ENCODE results near the gene SPATA1. TPM values are rescaled to one million over a fixed set of nuclear protein-coding genes. Genes with fewer than 3 reads are reported as not detected.
"Not testable (repeated sequence)": the region's sequence is repeated elsewhere in the genome, so short reads cannot be mapped to it uniquely, and the experiment has no call there.

The SPATA1 gene
- polyA plus RNA-seq, 1 donor, result 1.8 TPM

- no peak for DNase-seq
Measured at GRCh38 chr1:84509029-84509428, 2.8 kb downstream of the SPATA1 start.

DNA sequence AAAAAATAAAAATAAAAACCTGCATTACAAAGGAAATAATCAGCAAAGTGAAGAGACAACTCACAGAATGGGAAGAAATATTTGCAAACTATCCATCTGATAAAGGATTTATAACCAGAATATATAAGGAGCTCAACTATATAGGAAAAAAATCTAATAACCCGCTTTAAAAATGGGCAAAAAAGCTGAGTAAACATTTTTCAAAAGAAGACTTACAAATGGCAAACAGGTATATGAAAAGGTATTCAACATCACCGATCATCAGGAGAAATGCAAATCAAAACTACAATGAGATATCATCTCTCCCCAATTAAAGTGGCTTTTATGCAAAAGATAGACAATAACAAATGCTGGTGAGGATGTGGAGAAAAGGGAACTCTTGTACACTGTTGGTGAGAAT is 4.0 kb downstream of the SPATA1 start:
- DNase-seq, result no peak

DNA sequence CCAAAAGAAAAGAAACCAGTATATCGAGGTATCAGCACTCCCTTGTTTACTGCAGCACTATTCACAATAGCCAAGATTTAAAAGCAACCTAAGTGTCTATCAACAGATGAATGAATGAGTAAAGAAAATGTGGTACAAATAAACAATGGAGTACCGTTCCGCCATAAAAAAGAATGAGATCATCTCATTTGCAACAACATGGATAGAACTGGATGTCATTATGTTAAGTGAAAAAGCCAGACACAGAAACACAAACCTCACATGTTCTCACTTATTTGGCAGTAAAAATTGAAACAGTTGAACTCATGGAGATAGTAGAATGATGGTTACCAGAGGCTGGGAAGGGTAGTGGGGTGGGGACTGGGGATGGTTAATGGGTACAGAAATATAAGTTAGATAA is 4.5 kb downstream of the SPATA1 start:
- no peak for DNase-seq

GRCh38 chr1:84524590-84524989 is 18.4 kb downstream of the SPATA1 start:
- no peak for DNase-seq

DNA sequence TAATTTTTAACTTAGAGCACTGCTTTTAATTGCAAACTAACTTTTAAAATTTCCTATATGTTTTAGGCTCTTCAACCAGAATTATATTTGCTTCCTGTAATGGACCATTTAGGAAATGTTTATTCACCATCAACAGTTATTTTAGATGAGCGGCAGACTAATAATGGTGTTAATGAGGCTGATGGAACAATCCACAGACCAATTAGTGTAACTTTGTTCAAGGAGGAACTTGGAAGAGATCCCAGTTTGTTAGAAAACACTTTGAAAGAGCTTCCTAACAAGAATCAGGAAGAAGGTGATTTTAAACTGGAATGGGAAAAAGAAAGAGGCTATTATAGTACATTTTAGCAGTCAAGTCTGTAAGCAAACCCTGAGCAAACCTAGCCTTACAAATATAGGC is 19.6 kb downstream of the SPATA1 start:
- no peak for DNase-seq

- no peak for DNase-seq
Measured at GRCh38 chr1:84538599-84538998, 32.4 kb downstream of the SPATA1 start.

DNA sequence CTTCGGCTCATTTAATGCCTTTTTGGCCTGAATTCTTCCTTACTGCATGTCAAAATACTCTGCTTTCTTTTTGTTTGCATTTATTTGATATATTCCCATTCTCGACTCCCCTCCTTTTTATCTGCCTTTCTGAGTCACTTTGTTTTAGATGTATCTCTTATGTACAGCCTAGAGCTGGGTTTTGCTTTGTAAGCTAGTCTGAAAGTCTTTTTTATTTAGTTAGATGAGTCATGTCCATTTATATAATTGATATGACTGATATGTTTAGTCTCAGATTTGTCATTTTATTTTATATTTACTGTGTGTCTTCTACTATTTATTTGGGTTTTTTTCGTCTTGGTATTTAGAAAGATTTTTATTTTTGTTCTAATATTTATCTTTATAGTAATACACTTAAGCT is 33.8 kb downstream of the SPATA1 start:
- no peak for DNase-seq

- no peak for DNase-seq
Measured at GRCh38 chr1:84540759-84541158, 34.6 kb downstream of the SPATA1 start.

- DNase-seq, result no peak
Measured at GRCh38 chr1:84541679-84542078, 35.5 kb downstream of the SPATA1 start.

GRCh38 chr1:84550826-84551225 is 44.6 kb downstream of the SPATA1 start:
- DNase-seq, result no peak

DNA sequence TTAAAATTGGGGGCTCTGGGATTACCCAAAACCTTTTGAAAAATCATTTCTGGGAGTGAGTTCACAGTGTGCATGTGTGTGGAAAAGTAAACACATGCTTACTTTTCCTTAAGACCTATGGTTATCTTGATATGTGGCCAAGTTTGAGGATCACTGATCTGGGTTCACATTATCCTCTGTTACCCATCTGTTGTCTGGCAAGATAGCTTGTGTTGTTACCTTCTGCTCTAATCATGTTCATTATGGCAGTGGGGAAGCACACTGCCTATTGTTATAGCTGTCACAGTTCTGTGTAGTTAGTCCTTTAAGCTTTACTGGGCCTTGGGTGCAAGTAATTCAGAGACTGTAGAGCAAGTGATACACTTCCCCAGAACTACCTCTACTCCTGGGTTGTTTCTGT is 63.0 kb downstream of the SPATA1 start:
- DNase-seq, result no peak

DNA sequence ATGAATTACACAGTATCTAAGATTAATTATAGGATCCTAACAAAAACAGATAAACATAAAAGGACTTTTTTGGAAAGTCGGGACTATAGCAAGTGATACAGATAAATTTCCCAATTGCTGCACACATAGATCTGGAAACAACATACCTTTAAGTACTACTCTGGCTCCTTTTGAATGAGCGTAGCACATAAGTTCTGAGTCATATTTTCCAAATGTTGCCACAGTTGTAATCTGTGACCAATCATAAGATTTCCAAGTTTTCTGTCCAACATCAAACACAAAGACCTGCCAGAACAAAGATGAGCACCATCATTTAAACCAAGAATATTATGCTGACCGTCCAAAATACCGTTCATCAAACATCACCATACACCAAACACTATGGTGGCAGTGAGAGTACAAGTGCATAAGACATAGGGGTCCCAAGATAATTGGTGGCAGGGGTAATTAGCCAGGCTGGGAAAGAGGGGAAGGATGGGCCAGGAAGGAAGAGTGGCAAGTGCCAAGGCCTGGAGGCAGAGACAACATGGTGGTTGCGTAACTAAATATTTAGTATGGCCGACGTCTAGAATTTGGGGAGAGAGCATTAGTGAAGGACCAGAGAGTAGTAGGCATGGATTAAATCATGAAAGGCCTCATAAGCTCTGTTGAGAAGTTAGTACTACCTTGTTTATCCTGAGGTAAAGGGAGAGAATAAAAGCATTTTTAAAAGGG is 64.4 kb downstream of the SPATA1 start:
- no peak for DNase-seq

- no peak for DNase-seq
Measured at GRCh38 chr1:84571150-84571535, 65.0 kb downstream of the SPATA1 start.

DNA sequence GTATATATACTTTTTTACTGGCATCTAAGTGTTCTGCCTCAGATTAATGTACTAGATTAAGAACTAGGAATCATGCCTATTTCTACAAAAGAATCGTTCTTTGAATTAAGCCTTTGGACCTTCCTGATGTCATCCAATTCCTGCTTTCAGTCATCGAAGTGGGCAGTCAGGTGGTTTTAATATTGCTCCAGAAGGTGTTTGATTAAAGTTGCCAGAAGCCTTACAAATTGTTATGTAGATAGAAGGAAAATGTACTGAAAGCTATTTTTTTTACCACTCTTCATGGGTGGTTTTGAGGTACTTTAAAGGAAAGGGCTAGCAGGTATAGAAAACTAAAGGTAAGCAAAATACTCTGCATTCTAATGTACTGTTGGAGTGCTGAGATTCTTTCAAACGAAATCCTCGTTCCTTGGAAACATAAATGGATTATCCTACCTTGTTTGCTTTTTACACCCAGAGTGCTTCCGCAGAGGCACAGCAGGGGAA is 67.3 kb downstream of the SPATA1 start:
- DNase-seq, result peak; percentile 6

DNA sequence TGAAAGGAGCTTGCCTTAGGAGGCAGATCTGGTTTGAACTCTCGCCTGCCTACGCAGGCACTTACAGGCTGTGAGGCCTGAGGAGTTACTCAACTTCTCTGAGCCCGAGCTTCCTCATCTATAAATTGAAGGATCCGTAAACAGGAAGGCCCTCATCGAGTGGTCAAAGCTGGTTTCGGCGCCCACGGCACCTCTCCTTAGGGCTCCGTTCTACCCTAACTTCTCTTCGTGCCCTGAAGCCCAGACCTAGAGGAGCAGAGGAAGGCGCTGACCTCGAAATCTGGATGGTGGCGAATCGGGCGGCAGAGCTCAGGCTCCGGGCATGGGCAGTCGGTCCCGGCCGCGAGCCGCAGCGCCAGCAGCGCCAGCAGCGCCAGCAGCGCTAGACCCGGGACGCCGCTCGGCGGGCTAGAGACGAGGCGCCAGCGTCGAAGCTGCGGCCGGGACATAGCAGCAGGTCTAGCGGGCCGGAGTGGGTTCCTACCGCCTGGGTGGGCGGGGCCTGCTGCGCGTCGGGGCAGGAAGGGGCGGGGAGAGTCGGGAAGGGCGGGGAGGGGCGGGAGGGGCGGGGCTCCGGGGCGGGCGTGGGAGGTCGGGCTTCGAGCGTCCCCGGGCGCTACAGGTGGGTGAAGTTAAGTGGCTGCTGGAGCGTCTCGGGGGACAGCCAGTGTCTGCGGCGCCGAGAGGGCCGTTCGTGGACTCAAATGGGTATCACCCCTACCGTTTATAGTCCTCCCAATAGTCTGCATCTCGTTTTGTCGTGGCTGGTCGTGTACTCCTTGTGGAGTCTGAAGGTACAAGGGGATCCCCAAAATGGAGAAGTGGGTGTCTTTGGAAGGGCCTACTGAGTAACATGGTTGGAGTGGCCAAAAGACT is 68.0 kb downstream of the SPATA1 start, which contains the start of gene CTBS:
Gene CTBS, minus strand, starts transcription at position 474 of the 876 bp plus-strand sequence. Its CDS starts 25 bp downstream, at position 449.
- peak; percentile 88 for DNase-seq

- no peak for DNase-seq
Measured at GRCh38 chr1:84574936-84575335, 68.8 kb downstream of the SPATA1 start.

- no peak for DNase-seq
Measured at GRCh38 chr1:84581648-84582047, 75.5 kb downstream of the SPATA1 start.

DNA sequence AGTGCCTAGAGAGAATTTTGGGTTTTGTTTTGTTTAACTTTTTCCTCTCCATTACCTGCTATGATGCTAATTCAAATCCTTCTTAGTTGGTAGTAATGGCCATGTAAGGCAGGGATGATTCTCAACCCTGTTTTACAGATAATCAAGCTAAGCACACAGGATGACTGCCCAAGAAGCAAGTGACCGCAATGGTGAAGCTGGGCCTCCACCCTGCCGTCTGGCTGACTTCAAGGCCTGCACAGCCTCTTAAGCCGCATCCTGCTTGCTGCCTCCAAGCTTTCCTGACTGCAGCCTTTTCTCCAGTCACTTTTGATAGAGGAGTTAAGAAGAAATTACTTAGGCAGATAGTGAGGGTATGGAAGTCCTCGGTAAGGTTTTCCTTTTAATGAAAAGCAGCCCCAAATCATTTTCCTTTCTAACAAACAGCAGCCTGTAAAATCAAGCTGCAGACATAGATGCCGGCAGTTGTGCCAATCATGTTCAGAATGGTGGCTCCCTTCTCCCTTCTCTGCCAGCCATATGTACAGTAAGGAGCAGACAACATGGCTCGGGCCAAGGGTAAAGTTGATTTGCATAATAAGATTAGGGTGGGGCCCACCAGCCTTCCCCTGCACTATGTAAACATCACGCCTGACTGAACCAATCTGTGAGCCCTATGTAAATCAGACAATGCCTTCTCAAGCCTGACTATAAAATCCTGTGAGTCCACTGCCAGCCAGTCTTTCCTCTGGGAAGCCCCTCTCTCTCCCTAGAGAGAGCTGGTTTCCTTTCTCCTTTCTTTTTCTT is 76.8 kb downstream of the SPATA1 start:
- no peak for DNase-seq

DNA sequence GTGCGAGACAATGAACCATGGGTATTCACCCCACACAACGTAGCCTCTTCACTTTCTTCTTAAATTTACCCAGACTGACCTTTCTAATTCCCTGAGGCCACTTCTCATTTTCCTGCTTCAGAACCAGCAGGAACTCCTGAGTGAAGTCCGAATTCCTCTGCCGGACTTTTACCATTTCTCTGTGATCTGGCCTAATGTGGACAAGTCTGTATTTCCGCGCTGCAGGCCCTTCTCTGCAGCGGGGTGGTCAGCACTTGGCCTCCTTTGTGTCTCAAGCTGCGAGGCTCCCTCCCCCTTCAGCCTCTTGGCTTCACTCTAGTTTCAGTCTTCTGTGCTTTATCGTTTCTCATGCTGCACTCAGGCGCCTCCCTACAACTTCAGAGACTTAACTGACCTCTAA is 77.5 kb downstream of the SPATA1 start:
- DNase-seq, result no peak

- no peak for DNase-seq
Measured at GRCh38 chr1:84584126-84584525, 77.9 kb downstream of the SPATA1 start.

DNA sequence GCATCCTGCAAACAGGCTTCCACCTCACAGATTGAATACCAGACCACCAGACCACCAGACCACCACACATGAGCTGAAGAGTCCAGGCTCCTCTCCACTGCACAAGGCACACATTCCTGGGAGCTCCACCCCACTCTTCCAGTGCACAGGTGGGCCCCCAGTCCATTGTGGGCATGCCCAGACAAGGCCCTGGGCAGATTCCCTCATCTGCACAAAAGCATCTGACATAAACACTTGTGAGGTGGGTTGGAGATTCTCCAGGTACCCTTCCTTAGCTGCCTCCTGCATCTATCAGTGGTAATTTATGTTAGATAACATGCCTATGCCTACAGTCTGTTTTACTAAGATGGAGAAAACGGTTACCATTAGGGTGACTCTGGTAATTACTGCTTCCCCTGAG is 79.6 kb downstream of the SPATA1 start:
- DNase-seq, result no peak

DNA sequence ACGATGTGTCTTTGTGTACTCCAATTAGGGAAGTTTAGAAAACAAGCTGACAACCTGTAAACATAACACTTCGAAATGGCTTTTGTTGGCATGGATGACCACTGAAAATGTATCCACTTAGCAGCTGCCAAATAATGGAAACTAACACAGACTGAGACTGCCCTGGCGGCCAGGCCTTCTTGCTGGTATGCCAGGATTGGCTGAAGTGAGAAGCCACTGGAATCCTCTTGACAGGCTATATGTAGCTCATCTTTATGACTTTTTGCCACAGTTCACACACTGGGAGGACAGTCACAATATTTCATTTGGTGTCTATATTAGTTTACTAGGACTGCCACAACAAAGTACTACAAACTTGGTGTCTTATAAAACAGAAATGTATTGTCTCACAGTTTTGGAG is 80.9 kb downstream of the SPATA1 start:
- DNase-seq, result no peak

DNA sequence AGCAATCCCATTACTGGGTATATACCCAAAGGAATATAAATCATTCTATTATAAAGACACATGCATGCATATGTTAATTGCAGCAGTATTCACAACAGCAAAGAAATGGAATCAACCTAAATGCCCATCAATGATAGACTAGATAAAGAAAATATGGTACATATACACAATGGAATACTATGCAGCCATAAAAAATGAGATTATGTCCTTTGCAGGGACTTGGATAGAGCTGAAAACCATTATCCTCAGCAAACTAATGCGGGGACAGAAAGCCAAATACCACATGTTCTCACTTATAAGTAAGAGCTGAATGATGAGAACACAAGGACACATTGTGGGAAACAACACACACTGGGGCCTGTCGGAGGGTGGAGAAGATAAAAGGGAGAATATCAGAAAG is 88.8 kb downstream of the SPATA1 start:
- DNase-seq, result not testable (repeated sequence)
